IPS DF 4.7 (cell line): ENCODE results near the gene DCK.

Source experiments
- DNase-seq: peaks from one replicate; pipeline ENCODE4 v3.0.0-alpha.2; 2013; ENCODE audit warnings: low spot score; ENCODE audit errors: extremely low read depth

The DCK gene

GRCh38 chr4:70993181-70994068, at the start of gene DCK:
TSS of gene DCK (plus strand) at chr4:70993649. CDS start at chr4:70993836, 187 bp downstream.
- DNase-seq = peak; percentile 71

GRCh38 chr4:70945046-70945445, 48.4 kb upstream of the DCK start:
- DNase-seq = no peak

- DNase-seq = no peak
Measured at GRCh38 chr4:70945452-70946055, 47.9 kb upstream of the DCK start.

DNA sequence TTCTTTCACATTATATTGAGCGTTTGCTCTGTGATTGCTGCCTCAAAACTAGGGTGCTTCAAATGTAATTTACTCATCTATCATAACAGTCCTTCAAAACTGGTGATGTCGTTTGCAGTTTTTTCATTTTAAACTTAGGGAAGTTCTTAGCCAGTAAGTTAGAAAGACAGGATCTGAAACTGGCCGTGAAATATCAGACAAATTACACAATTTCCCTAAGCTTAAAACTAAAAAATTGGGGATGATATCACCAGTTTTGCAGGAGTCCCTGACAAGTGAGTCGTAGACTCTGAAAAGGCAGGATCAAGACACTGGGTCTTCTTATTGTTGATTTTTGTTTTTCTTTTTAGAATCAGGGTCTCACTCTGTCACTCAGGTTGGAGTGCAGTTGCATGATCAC, 46.5 kb upstream of the DCK start:
- DNase-seq = no peak

- no peak for DNase-seq
Measured at GRCh38 chr4:70948665-70949260, 44.7 kb upstream of the DCK start.

- DNase-seq = no peak
Measured at GRCh38 chr4:70954032-70954431, 39.4 kb upstream of the DCK start.

GRCh38 chr4:70956549-70957210, 36.8 kb upstream of the DCK start:
- DNase-seq = no peak

- no peak for DNase-seq
Measured at GRCh38 chr4:70958681-70959080, 34.8 kb upstream of the DCK start.

GRCh38 chr4:70969076-70969475, 24.4 kb upstream of the DCK start:
- no peak for DNase-seq

DNA sequence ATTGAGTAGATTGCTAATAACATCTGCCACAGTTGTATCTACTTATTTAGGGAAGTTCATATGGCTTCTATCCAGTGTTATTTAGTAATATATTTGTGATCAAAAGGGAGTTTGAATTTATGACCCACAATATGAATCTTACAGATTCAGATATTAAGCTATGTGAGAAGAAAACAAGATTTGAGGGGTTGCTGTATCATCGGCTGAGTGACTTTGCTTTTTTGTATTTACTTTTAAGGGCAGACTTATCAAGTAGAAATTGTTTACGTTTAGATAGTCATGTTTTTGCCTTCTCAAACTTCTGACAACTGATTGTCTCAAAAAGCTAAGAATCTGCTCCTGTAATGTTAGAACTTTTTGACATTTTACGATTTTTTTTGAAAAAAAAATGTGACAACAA, 17.2 kb upstream of the DCK start:
- no peak for DNase-seq

DNA sequence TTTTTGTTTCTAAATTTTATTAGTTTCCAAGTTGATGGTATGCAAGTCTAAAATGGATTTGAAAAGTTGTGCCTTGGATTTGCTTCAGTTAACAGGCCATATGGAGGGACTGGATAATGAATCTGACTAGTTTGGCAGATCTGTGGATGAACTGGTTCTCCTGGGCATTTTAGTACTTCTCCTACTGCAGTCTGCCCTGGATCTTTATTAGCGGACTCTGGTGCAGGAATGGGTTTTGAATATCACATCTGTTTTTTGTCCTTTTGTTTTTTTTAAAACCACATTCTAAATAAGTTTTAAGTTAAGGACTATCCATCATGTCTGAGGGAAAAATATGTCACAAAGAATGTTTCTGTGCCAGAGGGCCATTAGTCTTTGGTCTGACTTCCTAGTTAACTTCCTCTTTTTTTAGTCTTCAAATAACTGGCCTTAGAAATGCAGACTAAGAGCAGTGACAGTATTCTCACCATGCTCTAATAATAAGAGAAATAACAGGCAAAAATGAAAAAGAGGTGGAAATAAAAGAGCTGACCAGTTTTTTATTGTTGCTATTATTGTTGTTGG, 13.9 kb upstream of the DCK start:
- no peak for DNase-seq

DNA sequence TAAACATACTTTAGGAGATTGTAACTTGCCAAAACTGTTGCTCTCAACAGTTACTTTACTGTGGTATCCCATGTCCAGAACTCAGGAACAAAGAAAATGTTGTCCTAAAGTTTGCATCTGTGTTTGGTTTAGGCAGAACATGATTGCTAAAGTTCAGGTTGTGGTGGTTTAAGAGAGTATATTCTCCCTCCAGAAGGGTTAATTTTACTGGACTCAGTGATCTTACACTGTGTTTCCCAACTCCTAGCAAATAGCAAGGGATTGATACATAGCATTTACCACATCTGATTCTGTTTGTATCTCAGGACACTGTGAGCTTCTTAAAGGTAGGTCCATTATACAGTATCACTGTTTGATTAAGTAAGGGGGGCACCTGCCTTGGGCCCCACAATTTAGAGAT, 13.3 kb upstream of the DCK start:
- DNase-seq = no peak

- DNase-seq = no peak
Measured at GRCh38 chr4:70984106-70984505, 9.3 kb upstream of the DCK start.

- DNase-seq = no peak
Measured at GRCh38 chr4:70984589-70984988, 8.9 kb upstream of the DCK start.

DNA sequence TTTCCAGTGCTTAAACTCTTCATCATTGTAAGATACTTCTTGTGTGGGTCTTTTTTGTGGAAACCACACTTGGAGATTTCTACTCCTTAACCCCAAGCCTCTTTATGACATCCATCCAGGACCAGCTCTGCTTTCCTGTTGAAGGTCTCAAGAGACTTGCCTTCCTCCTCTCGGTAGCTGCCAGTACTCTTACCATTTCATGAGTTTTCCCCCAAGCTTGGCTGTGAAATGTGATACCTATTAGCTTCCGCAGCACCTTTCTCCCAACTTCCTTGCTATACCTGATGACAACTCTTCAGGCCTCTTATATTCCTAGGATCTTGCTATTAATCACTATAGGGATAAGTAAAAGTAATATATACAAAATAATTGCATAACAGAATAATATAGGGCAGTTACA, 1.9 kb upstream of the DCK start:
- no peak for DNase-seq

GRCh38 chr4:70992391-70992881, 1.0 kb upstream of the DCK start:
- DNase-seq = no peak

- DNase-seq = no peak
Measured at GRCh38 chr4:70994069-70994366, 569 bp downstream of the DCK start.

- no peak for DNase-seq
Measured at GRCh38 chr4:70994387-70995099, 1.1 kb downstream of the DCK start.

- no peak for DNase-seq
Measured at GRCh38 chr4:70996018-70996360, 2.5 kb downstream of the DCK start.

- no peak for DNase-seq
Measured at GRCh38 chr4:70997036-70997435, 3.6 kb downstream of the DCK start.

DNA sequence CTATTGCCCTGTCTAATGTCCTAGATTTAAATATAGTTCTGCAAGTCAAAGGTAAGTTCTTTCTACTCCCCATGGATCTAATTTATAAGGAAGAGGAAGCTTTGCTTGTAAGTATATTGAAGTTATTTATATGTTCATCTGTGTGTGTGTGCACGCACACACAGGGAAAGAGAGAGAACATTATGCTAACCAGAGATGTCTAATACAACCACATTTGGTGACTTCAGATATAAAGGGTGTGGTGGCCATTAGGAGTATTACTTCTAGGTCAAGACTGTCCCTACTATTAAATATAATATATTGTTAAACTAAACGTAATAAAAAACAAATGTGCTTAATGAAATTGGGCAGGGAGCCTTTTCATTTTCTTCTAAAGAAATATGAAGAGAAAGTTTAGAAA, 4.1 kb downstream of the DCK start:
- DNase-seq = no peak
